Choroid plexus epithelial cell (primary cell): Measurements from ENCODE around the gene TTC12.
A peak's percentile ranks its signal among the peaks of the same experiment; 100 is the strongest.

ENCODE experiments used
- DNase-seq: peaks from one replicate; pipeline ENCODE4 v3.0.0-alpha.2; 2010; ENCODE audit warnings: low read depth
- H3K4me3 ChIP-seq: 2 replicates; pipeline ENCODE4 v1.5.1; 2011; ENCODE audit warnings: low read depth, mild to moderate bottlenecking, control low read depth, low read length, moderate library complexity
- CTCF ChIP-seq: conservative IDR thresholded peaks from 2 replicates; pipeline ENCODE4 v1.5.1; 2011; ENCODE audit warnings: low read depth, mild to moderate bottlenecking, control low read depth, inconsistent platforms, low read length, moderate library complexity

TTC12 gene

GRCh38 chr11:113276466-113276865 lies 37.9 kb upstream of the TTC12 start:
- TF ChIP-seq CTCF, result no peak
- H3K4me3 ChIP-seq, result no peak overlapping the region
- DNase-seq, result no peak

GRCh38 chr11:113277907-113278306 lies 36.5 kb upstream of the TTC12 start:
- DNase-seq, result no peak
- no peak for TF ChIP-seq CTCF
- no peak overlapping the region for H3K4me3 ChIP-seq

GRCh38 chr11:113278481-113278880 lies 35.9 kb upstream of the TTC12 start:
- H3K4me3 ChIP-seq, result no peak overlapping the region
- TF ChIP-seq CTCF, result no peak
- peak; percentile 2 for DNase-seq

GRCh38 chr11:113278925-113279324 lies 35.5 kb upstream of the TTC12 start:
- no peak overlapping the region for H3K4me3 ChIP-seq
- peak; percentile 21 for DNase-seq
- peak; percentile 37 for TF ChIP-seq CTCF

GRCh38 chr11:113279591-113279990 lies 34.8 kb upstream of the TTC12 start:
- DNase-seq, result no peak
- H3K4me3 ChIP-seq, result no peak overlapping the region
- no peak for TF ChIP-seq CTCF

GRCh38 chr11:113281052-113281725 lies 33.2 kb upstream of the TTC12 start:
- DNase-seq, result peak; percentile 7
- no peak for TF ChIP-seq CTCF
- H3K4me3 ChIP-seq, result no peak overlapping the region

GRCh38 chr11:113282898-113283437 lies 31.4 kb upstream of the TTC12 start:
- TF ChIP-seq CTCF, result no peak
- DNase-seq, result no peak
- no peak overlapping the region for H3K4me3 ChIP-seq
